HEK293 (cell line): ENCODE data around the gene SLC25A26.

ENCODE experiments used
- HOXA7 ChIP-seq: sonication (generic); formaldehyde crosslinking; IDR thresholded peaks from 2 replicates; pipeline ENCODE4 v1.8.1; 2022; ENCODE audit warnings: missing genetic modification reagents, borderline replicate concordance
- KLF8 ChIP-seq: fragments of 450-650 bp; formaldehyde crosslinking; IDR thresholded peaks from 2 replicates; pipeline ENCODE4 v1.5.1; 2016; ENCODE audit warnings: missing biosample characterization, missing genetic modification characterization
- SP2 ChIP-seq: fragments of 450-650 bp; formaldehyde crosslinking; IDR thresholded peaks from 2 replicates; pipeline ENCODE4 v1.5.1; 2016; ENCODE audit warnings: missing biosample characterization, missing genetic modification characterization
- TCF7L2 ChIP-seq: IDR thresholded peaks from 2 replicates; pipeline ENCODE4 v1.6.1; 2011; ENCODE audit warnings: low read depth, mild to moderate bottlenecking, inconsistent platforms, low read length, moderate library complexity, borderline replicate concordance
- ZBTB21 ChIP-seq: fragments of 450-650 bp; formaldehyde crosslinking; IDR thresholded peaks from 2 replicates; pipeline ENCODE4 v1.5.1; 2017; ENCODE audit warnings: missing biosample characterization, missing genetic modification characterization
- ZNF433 ChIP-seq: fragments of 450-650 bp; formaldehyde crosslinking; IDR thresholded peaks from 2 replicates; pipeline ENCODE4 v1.5.1; 2016; ENCODE audit warnings: missing biosample characterization, missing genetic modification characterization, low read depth
- TF ChIP-seq, protein P1 (sequence below): fragments of 450-650 bp; formaldehyde crosslinking; IDR thresholded peaks from 2 replicates; pipeline ENCODE4 v1.5.1; 2016; ENCODE audit warnings: missing biosample characterization, missing genetic modification characterization
- TF ChIP-seq, protein P2 (sequence below): fragments of 450-650 bp; formaldehyde crosslinking; IDR thresholded peaks from 2 replicates; pipeline ENCODE4 v1.5.1; 2016; ENCODE audit warnings: missing biosample characterization, missing genetic modification characterization

DNA sequence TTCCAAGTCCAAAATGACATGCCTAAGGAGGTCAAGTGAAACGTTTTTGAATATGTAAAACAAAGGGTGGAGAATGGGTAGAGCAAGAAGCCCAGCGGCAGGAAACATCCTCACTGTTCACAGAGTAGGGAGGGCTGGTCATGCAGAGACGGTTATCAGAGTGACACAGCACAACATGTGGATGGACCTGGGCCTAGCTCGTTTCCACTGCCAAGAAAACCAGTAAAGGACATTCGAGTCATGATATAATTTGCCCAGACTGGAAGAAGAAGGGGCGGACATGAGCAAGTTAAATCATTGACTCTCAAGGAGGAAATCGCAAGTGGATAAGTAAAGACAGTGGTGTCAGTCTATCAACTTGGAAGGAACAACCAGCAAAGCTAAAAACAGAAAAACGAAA lies 190.7 kb downstream of the SLC25A26 start:
- TF ChIP-seq SP2 (tag by site-specific recombination), result no peak
- TF ChIP-seq, protein P1, sequence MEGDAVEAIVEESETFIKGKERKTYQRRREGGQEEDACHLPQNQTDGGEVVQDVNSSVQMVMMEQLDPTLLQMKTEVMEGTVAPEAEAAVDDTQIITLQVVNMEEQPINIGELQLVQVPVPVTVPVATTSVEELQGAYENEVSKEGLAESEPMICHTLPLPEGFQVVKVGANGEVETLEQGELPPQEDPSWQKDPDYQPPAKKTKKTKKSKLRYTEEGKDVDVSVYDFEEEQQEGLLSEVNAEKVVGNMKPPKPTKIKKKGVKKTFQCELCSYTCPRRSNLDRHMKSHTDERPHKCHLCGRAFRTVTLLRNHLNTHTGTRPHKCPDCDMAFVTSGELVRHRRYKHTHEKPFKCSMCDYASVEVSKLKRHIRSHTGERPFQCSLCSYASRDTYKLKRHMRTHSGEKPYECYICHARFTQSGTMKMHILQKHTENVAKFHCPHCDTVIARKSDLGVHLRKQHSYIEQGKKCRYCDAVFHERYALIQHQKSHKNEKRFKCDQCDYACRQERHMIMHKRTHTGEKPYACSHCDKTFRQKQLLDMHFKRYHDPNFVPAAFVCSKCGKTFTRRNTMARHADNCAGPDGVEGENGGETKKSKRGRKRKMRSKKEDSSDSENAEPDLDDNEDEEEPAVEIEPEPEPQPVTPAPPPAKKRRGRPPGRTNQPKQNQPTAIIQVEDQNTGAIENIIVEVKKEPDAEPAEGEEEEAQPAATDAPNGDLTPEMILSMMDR (tag by site-specific recombination), result no peak
- no peak for TF ChIP-seq HOXA7 (CRISPR knock-in tag)
- TF ChIP-seq KLF8 (tag by site-specific recombination), result no peak
- TF ChIP-seq ZBTB21 (tag by site-specific recombination), result no peak
- no peak for TF ChIP-seq ZNF433 (tag by site-specific recombination)
- TF ChIP-seq TCF7L2, result no peak
- TF ChIP-seq, protein P2, sequence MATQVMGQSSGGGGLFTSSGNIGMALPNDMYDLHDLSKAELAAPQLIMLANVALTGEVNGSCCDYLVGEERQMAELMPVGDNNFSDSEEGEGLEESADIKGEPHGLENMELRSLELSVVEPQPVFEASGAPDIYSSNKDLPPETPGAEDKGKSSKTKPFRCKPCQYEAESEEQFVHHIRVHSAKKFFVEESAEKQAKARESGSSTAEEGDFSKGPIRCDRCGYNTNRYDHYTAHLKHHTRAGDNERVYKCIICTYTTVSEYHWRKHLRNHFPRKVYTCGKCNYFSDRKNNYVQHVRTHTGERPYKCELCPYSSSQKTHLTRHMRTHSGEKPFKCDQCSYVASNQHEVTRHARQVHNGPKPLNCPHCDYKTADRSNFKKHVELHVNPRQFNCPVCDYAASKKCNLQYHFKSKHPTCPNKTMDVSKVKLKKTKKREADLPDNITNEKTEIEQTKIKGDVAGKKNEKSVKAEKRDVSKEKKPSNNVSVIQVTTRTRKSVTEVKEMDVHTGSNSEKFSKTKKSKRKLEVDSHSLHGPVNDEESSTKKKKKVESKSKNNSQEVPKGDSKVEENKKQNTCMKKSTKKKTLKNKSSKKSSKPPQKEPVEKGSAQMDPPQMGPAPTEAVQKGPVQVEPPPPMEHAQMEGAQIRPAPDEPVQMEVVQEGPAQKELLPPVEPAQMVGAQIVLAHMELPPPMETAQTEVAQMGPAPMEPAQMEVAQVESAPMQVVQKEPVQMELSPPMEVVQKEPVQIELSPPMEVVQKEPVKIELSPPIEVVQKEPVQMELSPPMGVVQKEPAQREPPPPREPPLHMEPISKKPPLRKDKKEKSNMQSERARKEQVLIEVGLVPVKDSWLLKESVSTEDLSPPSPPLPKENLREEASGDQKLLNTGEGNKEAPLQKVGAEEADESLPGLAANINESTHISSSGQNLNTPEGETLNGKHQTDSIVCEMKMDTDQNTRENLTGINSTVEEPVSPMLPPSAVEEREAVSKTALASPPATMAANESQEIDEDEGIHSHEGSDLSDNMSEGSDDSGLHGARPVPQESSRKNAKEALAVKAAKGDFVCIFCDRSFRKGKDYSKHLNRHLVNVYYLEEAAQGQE, result no peak
